ENCODE results near the gene LDB1.

LDB1 gene

DNA sequence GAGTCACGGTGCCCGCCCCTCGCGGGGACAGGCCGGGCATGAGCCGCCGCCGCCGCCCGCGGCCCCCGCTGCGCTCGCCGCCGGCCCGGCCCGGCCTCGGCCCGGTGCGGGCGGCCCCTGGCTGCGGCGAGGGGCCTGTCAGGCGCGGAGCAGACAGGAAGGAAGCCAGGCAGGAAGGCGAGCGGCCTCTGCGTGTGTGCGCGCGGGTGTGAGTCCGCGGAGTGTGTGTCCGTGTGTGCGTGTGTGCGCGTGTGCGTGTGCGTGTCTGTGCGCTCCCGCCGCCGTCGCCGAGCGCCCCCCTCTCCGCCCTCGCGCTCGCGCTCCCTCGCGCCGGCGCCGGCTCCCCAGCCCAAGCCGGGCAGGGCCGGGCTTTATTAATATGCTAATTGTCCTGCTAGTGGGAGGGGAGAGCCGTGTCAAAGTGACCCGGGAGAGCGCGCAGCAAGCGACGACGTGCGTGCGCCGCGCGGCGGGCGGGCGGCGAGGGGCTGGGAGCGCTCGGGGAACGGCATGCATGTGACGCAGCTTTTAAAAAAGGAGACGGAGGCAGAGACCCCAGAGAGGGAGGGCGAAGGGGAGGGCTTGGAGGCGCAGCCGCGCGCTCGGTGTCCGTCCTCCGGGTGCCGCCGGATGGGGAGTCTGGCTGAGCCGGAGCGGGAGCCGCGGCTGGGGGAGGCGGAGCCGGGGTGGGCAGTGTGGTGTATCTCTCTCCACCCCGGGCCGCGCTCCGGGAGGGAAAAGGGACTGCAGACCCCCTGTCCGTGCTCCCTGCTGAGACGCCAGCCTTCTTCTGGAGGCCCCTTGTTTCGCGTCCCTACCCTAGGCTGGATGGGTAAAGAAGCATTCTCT, at the start of gene LDB1:
TSS of gene LDB1 (minus strand) at position 227 of the 849 bp plus-strand sequence. CDS start 258 bp downstream, outside the sequence.
- DNase-seq = no peak

- DNase-seq = no peak
Measured at GRCh38 chr10:102167861-102168260, 47.7 kb upstream of the LDB1 start.

DNA sequence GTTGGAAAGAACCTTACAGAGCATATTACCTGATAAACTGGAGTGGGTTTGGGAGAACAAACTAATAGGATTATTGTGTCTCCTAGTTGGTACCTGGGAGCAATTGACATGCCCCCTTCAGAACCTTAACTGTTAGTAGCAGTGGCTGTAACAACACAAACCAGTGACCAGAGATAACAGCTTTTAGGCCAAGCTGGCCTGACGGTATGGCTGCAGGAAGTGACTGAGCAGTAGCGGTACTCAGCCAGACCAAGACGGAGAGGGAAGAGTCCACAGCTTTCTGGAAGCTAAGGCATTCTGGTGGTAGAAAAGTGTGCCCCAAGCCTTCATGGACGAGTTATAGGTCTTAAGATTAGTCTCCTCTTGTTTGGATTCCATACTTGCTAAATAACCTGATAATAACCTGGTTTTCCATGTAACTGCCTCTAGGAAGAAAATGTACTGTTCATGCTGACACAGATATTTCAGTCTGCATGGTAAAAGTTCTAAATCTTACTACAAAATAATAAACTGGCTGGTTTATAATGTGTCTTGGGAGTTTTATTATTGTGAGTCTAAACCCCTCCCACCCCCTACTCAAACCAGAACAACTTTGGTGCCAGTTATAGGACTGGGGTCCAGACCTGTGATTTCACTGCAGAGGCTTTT, 43.3 kb upstream of the LDB1 start:
- DNase-seq = no peak

- no peak for DNase-seq
Measured at GRCh38 chr10:102159831-102160230, 39.7 kb upstream of the LDB1 start.

DNA sequence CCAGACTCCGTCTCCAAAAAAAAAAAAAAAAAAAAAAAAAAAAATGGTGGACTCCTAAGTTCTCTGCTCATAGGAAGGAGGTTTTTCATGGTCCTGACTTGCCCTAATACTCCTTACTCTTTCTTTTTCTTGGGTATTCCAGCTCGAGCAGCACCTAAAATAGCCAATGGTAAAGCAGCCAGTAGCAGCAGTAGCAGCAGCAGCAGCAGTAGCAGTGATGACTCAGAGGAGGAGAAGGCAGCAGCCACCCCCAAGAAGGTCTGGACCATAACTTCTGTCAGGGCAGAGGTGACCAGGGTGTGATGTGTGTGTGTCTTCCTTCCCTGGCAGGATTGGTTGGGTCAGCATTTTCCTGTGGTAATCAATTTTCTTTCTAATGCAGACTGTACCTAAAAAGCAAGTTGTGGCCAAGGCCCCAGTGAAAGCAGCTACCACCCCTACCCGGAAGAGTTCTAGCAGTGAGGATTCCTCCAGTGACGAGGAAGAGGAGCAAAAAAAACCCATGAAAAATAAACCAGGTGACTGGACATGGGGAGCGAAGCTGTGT, 39.0 kb upstream of the LDB1 start:
- no peak for DNase-seq

DNA sequence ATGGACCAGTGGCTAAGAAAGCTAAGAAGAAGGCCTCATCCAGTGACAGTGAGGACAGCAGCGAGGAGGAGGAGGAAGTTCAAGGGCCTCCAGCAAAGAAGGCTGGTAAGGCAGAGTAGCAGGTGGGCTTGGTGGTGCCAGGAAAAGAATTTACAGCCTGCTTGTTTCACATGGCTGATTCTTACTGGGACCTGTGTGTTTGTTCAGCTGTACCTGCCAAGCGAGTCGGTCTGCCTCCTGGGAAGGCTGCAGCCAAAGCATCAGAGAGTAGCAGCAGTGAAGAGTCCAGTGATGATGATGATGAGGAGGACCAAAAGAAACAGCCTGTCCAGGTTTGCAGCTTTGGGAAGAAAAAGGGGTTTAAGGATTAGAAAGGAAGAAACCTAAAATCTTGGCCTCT, 37.1 kb upstream of the LDB1 start:
- DNase-seq = no peak

DNA sequence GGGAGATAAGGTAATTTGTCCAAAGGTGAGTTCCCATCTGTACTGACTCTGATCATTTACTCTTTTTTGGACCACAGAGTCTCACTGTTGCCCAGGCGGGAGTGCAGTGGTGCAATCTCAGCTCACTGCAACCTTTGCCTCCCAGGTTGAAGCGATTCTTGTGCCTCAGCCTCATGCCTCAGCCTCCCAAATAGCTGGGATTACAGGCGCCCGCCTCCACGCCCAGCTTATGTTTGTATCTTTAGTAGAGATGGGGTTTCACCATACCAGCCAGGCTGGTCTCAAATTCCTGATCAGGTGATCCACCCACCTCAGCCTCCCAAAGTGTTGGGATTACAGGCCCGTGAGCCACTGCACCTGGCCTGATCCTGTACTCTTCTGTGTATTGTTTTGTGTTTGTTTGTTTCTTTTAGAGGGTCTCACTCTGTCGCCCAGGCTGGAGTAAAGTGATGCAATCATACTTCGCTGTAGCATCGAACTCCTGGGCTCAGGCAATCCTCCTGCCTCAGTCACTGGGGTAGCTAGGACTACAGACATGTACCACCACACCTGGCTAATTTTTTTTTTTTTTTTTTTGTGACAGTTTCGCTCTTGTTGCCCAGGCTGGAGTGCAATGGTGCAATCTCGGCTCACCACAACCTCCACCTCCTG, 34.4 kb upstream of the LDB1 start:
- DNase-seq = no peak

DNA sequence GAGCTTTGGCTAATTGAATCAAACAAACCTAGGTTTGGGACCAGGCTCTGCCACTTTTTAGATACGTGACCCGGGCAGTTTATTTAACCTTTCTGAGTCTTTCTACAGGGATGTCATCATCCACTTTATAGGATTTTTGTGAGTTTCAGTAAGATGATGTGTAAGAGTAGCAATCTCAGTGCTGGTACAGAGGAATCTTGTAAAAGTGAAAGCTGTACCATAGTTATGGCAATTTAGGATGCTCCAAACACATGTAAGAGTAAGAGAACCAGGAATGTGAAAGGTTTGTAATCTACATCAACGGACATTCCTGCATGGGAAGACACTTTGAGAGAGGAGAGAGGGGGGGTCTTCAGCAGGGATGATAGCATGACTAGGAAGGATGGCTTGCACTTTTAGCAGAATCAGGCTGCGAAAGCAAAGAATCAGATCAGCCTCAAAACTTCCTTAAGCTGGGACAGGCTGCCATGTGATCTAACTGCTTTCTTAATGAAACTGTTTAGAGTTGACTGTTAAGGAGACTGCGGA, 33.0 kb upstream of the LDB1 start:
- no peak for DNase-seq

GRCh38 chr10:102152545-102152890, 32.4 kb upstream of the LDB1 start:
- DNase-seq = no peak

DNA sequence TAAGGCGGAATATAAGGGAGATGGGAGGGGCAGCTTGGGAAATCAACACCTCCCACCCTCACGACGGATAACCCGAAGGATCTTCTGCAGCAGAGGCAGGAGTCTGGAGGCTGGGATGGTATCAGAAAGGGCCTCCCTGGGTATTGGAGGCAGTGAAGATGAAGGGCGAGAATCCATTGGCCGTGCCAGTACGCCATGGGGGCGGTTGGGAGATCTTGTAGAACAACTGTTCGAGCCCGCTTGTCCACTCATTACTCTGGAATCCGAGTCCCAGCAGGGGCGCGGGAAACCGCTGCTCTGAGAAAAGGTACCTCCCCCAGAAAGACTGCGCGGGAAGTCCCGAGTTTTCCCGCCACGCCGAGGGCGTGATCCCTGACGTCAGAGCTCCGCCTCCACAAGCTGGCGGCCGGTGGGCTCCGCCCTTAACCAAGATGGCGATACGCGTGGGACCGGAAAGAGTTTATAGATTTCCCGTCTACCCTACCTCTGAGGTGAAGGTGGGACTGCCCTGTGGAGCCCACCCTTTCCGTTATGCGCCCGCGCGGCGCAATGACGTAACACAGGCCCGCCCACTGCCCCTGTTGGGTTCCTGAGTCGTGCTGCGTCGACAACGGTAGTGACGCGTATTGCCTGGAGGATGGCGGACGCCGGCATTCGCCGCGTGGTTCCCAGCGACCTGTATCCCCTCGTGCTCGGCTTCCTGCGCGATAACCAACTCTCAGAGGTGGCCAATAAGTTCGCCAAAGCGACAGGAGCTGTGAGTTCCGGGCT, 31.8 kb upstream of the LDB1 start, which contains the start of gene NOLC1:
TSS of gene NOLC1 (plus strand) at position 616 of the 771 bp plus-strand sequence. CDS start at position 638, 22 bp downstream.
- peak; percentile 91 for DNase-seq

GRCh38 chr10:102150970-102151773, 31.0 kb upstream of the LDB1 start:
- DNase-seq = no peak

GRCh38 chr10:102148275-102148674, 28.1 kb upstream of the LDB1 start:
- DNase-seq = no peak

DNA sequence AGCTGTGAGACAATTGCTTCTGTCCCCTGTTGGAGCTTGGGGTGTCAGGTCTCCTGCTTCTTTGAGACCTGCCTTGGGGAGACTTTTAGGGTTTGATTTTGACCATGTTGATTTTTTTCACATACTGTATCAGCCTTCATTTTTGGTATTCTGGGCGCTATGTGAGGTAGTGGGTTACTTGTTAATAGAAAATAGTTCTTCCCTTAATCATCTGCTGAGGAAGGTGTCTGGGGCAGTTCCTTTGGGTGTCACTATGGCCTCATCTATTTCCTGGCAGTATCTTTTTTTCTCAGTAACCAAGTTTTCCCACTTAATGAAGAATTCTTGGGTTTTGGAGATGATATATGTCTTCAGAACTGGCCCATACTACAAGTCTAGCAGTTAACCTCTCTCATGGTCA, 27.4 kb upstream of the LDB1 start:
- DNase-seq = no peak

DNA sequence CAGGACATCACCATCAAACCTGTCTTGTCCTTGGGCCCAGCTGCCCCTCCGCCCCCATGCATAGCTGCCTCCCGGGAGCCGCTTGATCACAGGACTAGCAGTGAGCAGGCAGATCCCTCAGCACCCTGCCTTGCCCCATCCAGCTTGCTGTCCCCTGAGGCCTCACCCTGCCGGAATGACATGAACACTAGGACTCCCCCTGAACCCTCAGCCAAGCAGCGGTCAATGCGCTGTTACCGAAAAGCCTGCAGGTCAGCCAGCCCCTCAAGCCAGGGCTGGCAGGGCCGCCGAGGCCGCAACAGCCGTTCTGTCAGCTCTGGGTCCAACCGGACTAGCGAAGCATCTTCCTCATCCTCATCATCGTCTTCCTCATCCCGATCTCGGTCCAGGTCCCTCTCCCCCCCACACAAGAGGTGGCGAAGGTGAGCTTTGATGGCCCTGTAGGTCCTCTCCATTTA, 26.8 kb upstream of the LDB1 start:
- DNase-seq = no peak

- DNase-seq = no peak
Measured at GRCh38 chr10:102141583-102142107, 21.5 kb upstream of the LDB1 start.

DNA sequence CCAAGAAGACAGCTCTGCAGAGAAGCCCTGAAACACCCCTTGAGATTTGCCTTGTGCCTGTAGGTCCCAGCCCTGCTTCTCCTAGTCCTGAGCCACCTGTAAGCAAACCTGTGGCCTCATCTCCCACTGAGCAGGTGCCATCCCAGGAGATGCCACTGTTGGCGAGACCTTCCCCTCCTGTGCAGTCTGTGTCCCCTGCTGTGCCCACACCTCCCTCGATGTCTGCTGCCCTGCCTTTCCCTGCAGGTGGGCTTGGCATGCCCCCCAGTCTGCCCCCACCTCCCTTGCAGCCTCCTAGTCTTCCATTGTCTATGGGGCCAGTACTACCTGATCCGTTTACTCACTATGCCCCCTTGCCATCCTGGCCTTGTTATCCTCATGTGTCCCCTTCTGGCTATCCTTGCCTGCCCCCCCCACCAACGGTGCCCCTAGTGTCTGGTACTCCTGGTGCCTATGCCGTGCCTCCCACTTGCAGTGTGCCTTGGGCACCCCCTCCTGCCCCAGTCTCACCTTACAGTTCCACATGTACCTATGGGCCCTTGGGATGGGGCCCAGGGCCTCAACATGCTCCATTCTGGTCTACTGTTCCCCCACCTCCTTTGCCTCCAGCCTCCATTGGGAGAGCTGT, 20.9 kb upstream of the LDB1 start:
- DNase-seq = no peak

DNA sequence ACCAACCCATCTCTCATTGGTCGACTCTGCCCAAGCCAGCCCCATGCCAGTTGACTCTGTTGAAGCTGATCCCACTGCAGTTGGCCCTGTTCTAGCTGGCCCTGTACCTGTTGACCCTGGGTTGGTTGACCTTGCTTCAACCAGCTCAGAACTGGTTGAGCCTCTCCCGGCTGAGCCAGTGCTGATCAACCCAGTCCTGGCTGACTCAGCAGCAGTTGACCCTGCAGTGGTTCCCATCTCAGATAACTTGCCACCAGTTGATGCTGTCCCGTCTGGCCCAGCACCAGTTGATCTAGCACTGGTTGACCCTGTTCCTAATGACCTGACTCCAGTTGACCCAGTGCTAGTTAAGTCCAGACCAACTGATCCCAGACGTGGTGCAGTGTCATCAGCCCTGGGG, 20.1 kb upstream of the LDB1 start:
- DNase-seq = no peak

GRCh38 chr10:102139281-102140110, 19.3 kb upstream of the LDB1 start:
- no peak for DNase-seq

DNA sequence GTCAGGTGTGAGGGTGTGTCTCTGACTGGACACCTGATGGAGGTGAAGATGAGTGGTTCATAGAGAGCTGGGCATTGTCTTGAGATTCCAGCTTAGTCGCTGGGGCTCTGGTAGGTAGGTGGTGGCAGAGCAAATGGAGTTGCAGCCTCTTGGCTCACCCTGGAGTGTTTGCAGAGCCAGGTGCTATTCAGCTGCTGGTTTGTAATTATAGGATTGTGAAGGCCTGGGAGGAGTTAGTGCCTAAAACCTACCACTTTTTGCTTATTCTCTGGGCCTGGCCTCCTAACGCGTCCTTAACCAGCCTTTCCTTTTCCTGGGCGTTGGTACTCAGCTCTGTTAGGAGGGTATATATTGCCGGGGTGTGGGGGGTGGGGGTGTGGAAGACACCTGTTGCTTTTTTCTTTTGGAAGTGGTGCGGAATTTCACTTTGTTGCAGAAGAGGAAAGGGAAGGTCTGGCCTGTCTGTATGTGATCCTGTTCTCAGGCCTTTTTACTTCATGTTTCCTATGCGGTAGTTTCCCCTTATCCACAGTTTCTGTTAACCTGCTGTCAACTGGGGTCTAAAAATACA, 15.9 kb upstream of the LDB1 start:
- DNase-seq = no peak
